ENCODE results near the gene PSME1. TPM values are rescaled to one million over a fixed set of nuclear protein-coding genes. Genes with fewer than 3 reads are reported as not detected.

The PSME1 gene
- total and polyA plus RNA-seq, 10 of the 15 experiments (the other 5 are each of a cell fraction or from before 2014, with no cell fraction given) = 250 to 1,378 (median 412) TPM

GRCh38 chr14:24135834-24136683 is at the start of gene PSME1 (continued):
- TF ChIP-seq USF1 (IDR thresholded peaks at IDR 0.05; ENCODE audit: borderline replicate concordance, extremely low read length, insufficient read depth, low read depth, low read length) = no peak
- TF ChIP-seq SRF (IDR thresholded peaks at IDR 0.05; ENCODE audit: low read depth in 2 of 2, low read length in 2 of 2) = 0 out of 4 replicates have a peak, but pooled peaks of 1 of the 2 experiments have one; percentile 63
- TF ChIP-seq RAD21 (IDR thresholded peaks at IDR 0.05; ENCODE audit: insufficient read depth, low read depth, low read length) = no peak
- TF ChIP-seq DPF2 (IDR thresholded peaks at IDR 0.05) = peak; percentile 91
- no peak for TF ChIP-seq NFIC (IDR thresholded peaks at IDR 0.05; ENCODE audit: low read depth, low read length)
- no peak for TF ChIP-seq SREBF1 (IDR thresholded peaks at IDR 0.05; ENCODE audit: low read length)
- TF ChIP-seq, protein P1, sequence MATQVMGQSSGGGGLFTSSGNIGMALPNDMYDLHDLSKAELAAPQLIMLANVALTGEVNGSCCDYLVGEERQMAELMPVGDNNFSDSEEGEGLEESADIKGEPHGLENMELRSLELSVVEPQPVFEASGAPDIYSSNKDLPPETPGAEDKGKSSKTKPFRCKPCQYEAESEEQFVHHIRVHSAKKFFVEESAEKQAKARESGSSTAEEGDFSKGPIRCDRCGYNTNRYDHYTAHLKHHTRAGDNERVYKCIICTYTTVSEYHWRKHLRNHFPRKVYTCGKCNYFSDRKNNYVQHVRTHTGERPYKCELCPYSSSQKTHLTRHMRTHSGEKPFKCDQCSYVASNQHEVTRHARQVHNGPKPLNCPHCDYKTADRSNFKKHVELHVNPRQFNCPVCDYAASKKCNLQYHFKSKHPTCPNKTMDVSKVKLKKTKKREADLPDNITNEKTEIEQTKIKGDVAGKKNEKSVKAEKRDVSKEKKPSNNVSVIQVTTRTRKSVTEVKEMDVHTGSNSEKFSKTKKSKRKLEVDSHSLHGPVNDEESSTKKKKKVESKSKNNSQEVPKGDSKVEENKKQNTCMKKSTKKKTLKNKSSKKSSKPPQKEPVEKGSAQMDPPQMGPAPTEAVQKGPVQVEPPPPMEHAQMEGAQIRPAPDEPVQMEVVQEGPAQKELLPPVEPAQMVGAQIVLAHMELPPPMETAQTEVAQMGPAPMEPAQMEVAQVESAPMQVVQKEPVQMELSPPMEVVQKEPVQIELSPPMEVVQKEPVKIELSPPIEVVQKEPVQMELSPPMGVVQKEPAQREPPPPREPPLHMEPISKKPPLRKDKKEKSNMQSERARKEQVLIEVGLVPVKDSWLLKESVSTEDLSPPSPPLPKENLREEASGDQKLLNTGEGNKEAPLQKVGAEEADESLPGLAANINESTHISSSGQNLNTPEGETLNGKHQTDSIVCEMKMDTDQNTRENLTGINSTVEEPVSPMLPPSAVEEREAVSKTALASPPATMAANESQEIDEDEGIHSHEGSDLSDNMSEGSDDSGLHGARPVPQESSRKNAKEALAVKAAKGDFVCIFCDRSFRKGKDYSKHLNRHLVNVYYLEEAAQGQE (IDR thresholded peaks at IDR 0.05; ENCODE audit: low read depth, low read length) = no peak
- TF ChIP-seq ASH2L (IDR thresholded peaks at IDR 0.05; ENCODE audit: borderline replicate concordance, low read depth) = peak; percentile 88; the same call in 1 of the 2 replicates
- 0 out of 2 replicates have a peak, but pooled peaks have one; percentile 42 for TF ChIP-seq POLR2AphosphoS2 (IDR thresholded peaks at IDR 0.05; ENCODE audit: low read depth, low read length)
- no peak for TF ChIP-seq MYB (IDR thresholded peaks at IDR 0.05; ENCODE audit: borderline replicate concordance, low read depth, low read length)
- TF ChIP-seq POLR2A (IDR thresholded peaks at IDR 0.05; ENCODE audit: low read depth, low read length) = peak; percentile 86
- no peak for TF ChIP-seq MTA2 (IDR thresholded peaks at IDR 0.05; ENCODE audit: low read depth)
- no peak for TF ChIP-seq ZNF24 (IDR thresholded peaks at IDR 0.05)
- TF ChIP-seq TAF1 (IDR thresholded peaks at IDR 0.05; ENCODE audit: borderline replicate concordance, low read depth, low read length) = peak; percentile 63; the same call in 1 of the 2 replicates
- TF ChIP-seq ZNF384 (IDR thresholded peaks at IDR 0.05; ENCODE audit: borderline replicate concordance, low read depth, low read length) = no peak
- no peak for TF ChIP-seq NR2C1 (IDR thresholded peaks at IDR 0.05)
- no peak for TF ChIP-seq YBX1 (IDR thresholded peaks at IDR 0.05)
- TF ChIP-seq HDGF (IDR thresholded peaks at IDR 0.05) = peak; percentile 85
- no peak for TF ChIP-seq TCF7 (IDR thresholded peaks at IDR 0.05; ENCODE audit: borderline replicate concordance)
- TF ChIP-seq HDAC2 (IDR thresholded peaks at IDR 0.05) = no peak
- TF ChIP-seq CBFB (IDR thresholded peaks at IDR 0.05; ENCODE audit: low read depth) = no peak
- TF ChIP-seq, protein P2, sequence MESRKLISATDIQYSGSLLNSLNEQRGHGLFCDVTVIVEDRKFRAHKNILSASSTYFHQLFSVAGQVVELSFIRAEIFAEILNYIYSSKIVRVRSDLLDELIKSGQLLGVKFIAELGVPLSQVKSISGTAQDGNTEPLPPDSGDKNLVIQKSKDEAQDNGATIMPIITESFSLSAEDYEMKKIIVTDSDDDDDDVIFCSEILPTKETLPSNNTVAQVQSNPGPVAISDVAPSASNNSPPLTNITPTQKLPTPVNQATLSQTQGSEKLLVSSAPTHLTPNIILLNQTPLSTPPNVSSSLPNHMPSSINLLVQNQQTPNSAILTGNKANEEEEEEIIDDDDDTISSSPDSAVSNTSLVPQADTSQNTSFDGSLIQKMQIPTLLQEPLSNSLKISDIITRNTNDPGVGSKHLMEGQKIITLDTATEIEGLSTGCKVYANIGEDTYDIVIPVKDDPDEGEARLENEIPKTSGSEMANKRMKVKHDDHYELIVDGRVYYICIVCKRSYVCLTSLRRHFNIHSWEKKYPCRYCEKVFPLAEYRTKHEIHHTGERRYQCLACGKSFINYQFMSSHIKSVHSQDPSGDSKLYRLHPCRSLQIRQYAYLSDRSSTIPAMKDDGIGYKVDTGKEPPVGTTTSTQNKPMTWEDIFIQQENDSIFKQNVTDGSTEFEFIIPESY (IDR thresholded peaks at IDR 0.05) = no peak
- TF ChIP-seq FOXM1 (IDR thresholded peaks at IDR 0.05; ENCODE audit: low read depth, low read length) = no peak
- TF ChIP-seq BHLHE40 (IDR thresholded peaks at IDR 0.05; ENCODE audit: borderline replicate concordance in 1 of 2, low read depth in 2 of 2, low read length in 1 of 2) = peak; percentile 6 to 51; a peak in 2 of 4 replicates
- peak; percentile 84 for TF ChIP-seq MXI1 (IDR thresholded peaks at IDR 0.05; ENCODE audit: low read depth, low read length)
- TF ChIP-seq BRCA1 (IDR thresholded peaks at IDR 0.05; ENCODE audit: low read depth, low read length) = peak; percentile 35; the same call in 1 of the 2 replicates
